Stimulated activated CD4-positive, alpha-beta T cell treated with anti-CD3 and anti-CD28 coated beads, Interleukin-2, amount 100 ng/mL, for 48 hours (primary cell): ENCODE data around the gene CD9.

Source experiments
- DNase-seq, 2 donors: peaks; one replicate each; pipeline ENCODE4 v3.0.0-alpha.2; 2020

Gene CD9

GRCh38 chr12:6277982-6278438 lies 77.8 kb downstream of the CD9 start:
- DNase-seq = peak; percentile 39 to 40

- DNase-seq = peak; percentile 85 to 93
Measured at GRCh38 chr12:6278439-6279255, 78.4 kb downstream of the CD9 start.

- no peak for DNase-seq
Measured at GRCh38 chr12:6279256-6279628, 79.0 kb downstream of the CD9 start.

- no peak for DNase-seq
Measured at GRCh38 chr12:6279631-6280030, 79.4 kb downstream of the CD9 start.

- DNase-seq = no peak
Measured at GRCh38 chr12:6280053-6280469, 79.9 kb downstream of the CD9 start.

GRCh38 chr12:6280672-6281071 lies 80.5 kb downstream of the CD9 start:
- DNase-seq = no peak

- DNase-seq = no peak
Measured at GRCh38 chr12:6281081-6281809, 81.0 kb downstream of the CD9 start.

GRCh38 chr12:6282453-6282840 lies 82.2 kb downstream of the CD9 start:
- DNase-seq = no peak

- DNase-seq = no peak
Measured at GRCh38 chr12:6284273-6284672, 84.1 kb downstream of the CD9 start.

- peak; percentile 64 to 65 for DNase-seq
Measured at GRCh38 chr12:6285063-6285477, 84.9 kb downstream of the CD9 start.

- DNase-seq = no peak
Measured at GRCh38 chr12:6285532-6286306, 85.5 kb downstream of the CD9 start.
